Fibroblast of mammary gland (primary cell): ENCODE measurements around the gene C4BPB.

Source experiments
- DNase-seq: peaks from one replicate; pipeline ENCODE4 v3.0.0-alpha.2; 2010; ENCODE audit warnings: low read depth
- H3K4me3 ChIP-seq: 2 replicates; pipeline ENCODE4 v1.5.1; 2011; ENCODE audit warnings: low read depth, mild to moderate bottlenecking, low read length, moderate library complexity; ENCODE audit not compliant: control insufficient read depth
- TF ChIP-seq, protein P1 (sequence below): conservative IDR thresholded peaks from 2 replicates; pipeline ENCODE4 v1.5.1; 2011; ENCODE audit warnings: low read depth, low read length, inconsistent platforms; ENCODE audit not compliant: control insufficient read depth, insufficient read depth

C4BPB gene

GRCh38 chr1:207059881-207060280 lies 28.8 kb upstream of the C4BPB start:
- no peak overlapping the region for H3K4me3 ChIP-seq
- no peak for DNase-seq
- TF ChIP-seq, protein P1, sequence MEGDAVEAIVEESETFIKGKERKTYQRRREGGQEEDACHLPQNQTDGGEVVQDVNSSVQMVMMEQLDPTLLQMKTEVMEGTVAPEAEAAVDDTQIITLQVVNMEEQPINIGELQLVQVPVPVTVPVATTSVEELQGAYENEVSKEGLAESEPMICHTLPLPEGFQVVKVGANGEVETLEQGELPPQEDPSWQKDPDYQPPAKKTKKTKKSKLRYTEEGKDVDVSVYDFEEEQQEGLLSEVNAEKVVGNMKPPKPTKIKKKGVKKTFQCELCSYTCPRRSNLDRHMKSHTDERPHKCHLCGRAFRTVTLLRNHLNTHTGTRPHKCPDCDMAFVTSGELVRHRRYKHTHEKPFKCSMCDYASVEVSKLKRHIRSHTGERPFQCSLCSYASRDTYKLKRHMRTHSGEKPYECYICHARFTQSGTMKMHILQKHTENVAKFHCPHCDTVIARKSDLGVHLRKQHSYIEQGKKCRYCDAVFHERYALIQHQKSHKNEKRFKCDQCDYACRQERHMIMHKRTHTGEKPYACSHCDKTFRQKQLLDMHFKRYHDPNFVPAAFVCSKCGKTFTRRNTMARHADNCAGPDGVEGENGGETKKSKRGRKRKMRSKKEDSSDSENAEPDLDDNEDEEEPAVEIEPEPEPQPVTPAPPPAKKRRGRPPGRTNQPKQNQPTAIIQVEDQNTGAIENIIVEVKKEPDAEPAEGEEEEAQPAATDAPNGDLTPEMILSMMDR, result no peak

- TF ChIP-seq, protein P1, result no peak
- no peak for DNase-seq
- H3K4me3 ChIP-seq, result no peak overlapping the region
Measured at GRCh38 chr1:207060596-207060995, 28.1 kb upstream of the C4BPB start.

DNA sequence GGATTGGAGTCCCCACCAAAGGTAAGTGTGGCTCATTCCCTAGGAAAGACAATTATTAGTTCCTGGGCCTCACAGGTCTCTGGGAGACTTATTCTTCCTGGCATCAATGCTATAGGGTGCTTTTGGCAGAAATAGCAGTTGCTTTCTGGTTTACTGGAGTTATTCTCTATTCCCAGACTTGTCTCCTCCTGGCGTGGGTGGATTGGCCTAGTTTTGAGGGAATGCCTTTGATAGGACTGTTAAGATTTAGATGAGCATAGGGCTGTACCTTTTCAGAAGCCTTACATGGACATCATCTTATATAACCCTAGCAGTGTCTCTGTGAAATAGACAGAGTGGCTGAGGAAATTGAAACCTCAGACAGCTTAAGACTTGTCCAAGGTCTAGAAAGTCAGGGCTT lies 26.6 kb upstream of the C4BPB start:
- H3K4me3 ChIP-seq, result no peak overlapping the region
- DNase-seq, result no peak
- TF ChIP-seq, protein P1, result no peak

DNA sequence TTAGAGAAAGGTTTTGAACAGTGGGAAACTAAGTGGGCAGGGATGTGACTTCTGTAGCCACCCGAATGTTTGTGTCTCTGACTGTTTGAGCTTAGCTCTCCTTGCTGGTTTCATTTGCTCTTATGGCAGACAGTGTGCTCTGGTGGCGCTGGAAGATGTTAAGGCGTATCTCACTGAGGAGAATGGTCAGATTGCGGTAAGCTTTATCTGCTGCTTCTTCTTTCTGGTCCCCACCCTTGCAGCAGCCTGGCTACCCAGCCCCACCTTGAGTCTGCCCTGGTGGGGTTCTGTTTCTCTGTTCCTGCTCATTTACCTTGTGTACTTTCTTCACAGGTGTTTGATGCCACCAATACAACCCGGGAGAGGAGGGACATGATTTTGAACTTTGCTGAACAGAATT lies 25.6 kb upstream of the C4BPB start:
- no peak for DNase-seq
- no peak overlapping the region for H3K4me3 ChIP-seq
- TF ChIP-seq, protein P1, result no peak

DNA sequence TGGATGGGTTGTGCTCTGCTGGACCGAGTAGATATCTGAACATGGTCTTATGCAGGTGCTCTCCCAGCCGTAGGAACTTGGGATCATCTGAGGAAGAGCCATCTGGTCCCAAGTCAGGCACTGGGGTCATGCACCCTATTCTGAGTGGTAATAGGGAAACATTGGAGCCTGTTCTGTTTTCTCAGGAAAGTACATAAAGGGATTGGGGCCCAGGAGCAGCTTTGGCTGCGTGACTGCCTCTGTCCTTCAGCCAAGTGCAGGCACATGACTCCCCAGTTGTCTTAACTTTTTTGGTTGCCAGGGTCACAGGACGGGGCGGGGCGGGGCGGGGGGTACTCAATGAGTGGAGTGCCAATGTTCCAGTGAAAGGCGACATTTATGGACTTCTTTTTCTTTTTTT lies 24.1 kb upstream of the C4BPB start:
- TF ChIP-seq, protein P1, result no peak
- H3K4me3 ChIP-seq, result no peak overlapping the region
- no peak for DNase-seq

DNA sequence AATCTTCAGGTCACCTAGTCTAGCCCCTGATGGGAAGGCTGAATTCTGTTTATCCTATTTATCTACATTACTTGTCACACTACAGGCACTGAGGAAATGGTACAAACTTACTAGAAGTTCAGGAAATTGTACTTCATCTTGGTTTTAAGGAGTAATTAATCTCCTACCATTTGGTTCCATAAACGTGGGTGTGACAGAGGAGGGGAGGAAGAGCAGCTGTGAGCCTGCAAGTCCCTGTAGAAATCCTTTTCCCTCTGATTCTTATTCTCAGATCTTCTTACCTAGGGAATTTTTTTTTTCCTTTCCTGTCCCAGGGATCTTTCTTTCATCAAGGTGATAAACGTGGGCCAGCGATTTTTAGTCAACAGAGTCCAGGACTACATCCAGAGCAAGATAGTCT lies 21.5 kb upstream of the C4BPB start:
- TF ChIP-seq, protein P1, result no peak
- H3K4me3 ChIP-seq, result no peak overlapping the region
- DNase-seq, result no peak

GRCh38 chr1:207067665-207068064 lies 21.0 kb upstream of the C4BPB start:
- H3K4me3 ChIP-seq, result no peak overlapping the region
- TF ChIP-seq, protein P1, result no peak
- DNase-seq, result no peak
